Measurements from ENCODE around the gene APLNR.

The APLNR gene

DNA sequence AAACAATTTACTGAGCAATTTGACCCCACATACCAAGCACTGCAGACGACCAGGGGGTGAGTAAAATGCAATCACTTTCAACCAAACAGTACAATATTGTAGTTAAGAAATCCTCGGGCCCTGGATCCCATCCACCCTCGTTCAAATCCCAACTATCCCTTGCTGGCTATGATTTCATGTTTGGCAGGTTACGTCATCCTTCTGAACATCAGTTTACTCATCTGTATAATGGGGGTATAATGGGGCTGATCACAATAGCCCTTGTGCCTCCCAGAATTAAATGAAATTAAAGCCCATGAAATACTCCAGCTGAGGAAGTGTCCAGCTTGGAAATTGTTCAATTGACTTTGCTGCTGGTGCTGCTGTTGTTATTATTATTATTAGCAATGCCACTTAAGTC, 20.6 kb downstream of the APLNR start:
- no peak for DNase-seq (ENCODE audit: low spot score)

DNA sequence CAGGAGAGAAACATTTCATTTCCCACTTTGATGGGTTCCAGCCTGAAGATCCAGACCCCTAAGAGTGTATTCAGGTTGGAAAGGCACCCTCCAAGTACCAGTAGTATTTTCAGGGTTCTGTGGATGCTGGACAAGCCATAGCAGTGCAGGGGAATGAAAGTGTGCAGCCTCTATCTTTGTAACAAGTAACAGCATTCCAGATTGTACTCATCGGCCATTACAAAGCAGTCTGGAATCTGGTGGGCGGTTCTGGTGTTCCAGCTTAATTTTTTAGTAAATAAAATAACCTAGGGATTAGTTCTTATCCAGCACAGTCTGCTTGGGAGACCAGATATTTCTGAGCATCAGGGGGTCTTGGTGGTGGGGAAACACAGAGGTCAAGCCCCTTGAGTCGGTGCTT, 22.6 kb downstream of the APLNR start:
- no peak for DNase-seq (ENCODE audit: low spot score)

DNA sequence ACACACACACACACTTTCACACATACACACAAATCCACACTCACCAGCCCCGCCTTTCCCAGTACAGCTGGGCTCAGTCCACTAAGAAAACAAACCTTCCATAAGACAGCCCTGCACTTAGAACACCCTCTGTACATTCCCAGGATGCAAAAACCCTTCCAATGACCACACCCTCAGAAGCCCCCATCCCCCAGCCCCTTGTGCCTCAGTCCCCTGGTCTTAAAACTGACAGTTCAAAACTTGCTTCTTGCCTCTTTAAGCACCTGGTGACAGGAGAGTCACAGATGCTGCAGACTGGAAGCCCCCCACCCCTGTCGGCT, 23.0 kb downstream of the APLNR start:
- no peak for DNase-seq (ENCODE audit: low spot score)

DNA sequence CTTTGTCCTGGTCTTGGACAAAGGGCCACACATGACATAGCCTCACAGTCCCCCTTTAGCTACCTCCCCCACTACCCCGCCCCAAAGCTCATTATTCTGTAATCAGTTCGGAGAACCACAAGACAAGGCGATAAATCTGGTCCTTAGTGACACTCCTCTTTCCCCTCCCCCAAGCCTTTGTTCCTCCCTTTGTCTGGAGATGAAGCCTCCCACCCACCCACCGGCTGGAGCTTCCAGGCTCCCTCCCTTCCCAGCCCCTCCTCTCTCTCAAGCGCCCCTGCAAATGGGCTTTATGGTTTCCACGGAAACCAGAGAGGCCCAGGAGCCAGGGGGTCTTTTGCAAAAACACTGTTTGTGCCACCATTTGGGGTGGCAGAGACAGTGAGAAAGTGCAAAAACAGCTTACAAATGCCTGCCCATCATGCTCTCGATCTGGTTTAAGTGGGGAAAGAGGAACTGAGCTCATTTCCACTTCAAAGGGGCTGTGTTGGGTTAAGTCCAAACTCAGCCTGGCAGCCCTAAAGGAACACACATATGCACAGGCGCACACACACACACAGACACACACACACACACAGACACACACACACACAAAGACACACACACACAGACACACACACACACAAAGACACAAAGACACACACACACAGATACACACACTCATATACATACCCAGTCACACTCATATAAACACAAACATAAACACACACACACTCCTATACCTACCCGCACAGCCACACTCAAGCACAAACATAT, 23.5 kb downstream of the APLNR start:
- DNase-seq (ENCODE audit: low spot score) = no peak

DNA sequence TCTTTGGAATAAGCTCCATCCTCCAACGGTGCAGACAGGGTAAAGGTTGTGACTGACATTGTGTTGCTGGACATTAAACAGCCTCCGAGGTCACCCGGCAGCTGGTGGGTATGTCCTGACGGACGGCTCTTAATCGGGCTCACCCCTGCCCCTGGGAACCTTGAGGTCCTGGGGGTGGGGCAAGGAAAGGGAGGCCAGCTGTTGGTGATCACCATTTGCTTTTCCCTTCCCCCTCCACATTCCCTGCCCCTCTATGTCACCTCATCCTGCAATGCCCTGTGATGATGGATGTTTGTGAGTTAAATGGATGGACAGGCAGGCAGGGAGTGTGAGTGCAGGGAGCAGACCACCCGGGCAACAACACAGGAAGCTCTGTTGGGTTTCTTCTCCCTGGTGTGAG, 26.3 kb downstream of the APLNR start:
- no peak for DNase-seq (ENCODE audit: low spot score)

DNA sequence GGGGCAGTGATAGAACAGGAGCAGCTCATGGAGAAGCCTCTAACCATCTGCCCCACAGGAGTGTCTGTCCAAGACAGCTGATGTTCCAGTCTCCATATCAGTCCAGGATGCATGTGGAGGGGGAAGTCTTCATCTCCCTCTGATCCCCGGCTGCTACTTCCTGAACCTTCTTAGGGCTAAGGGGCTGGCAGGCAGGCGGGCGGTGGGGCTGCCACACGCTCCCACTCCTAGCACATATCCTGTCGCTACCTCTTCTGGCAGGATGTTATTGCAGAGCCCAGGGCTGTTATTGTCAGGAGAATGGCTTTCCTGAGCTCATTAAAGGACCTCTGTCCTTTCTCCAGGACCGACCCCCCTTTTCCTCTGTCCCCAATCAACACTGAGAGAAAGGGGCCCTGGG, 29.9 kb downstream of the APLNR start:
- DNase-seq (ENCODE audit: low spot score) = no peak

DNA sequence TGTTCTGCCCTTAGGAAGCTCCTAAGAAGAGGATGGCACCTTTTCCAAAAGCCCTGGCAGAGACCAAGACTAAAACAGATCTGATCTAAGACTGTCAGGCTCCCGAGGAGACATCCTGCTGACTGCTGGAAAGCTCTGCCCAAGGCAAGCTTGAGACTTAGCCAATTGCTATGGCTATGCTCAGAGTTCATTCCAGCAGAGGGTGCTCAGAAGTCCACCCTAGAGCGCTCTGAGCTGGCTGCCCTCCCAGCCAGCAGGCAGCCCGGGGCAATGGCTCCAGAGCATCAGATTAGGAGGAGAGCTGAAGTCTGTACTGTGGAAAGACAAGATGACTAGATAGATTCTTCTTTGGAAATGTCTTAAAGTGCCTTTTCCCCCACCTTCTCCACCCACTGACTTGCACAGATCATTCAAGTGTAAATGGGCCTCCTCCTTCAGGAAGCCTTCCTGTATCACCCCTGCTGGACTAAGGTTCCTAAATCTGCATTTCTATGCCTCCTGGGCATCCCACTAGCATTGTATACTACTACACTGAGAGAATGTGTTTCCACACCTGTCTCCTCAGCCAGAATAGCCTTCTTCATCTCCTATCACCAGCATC, 31.9 kb downstream of the APLNR start:
- DNase-seq (ENCODE audit: low spot score) = no peak

DNA sequence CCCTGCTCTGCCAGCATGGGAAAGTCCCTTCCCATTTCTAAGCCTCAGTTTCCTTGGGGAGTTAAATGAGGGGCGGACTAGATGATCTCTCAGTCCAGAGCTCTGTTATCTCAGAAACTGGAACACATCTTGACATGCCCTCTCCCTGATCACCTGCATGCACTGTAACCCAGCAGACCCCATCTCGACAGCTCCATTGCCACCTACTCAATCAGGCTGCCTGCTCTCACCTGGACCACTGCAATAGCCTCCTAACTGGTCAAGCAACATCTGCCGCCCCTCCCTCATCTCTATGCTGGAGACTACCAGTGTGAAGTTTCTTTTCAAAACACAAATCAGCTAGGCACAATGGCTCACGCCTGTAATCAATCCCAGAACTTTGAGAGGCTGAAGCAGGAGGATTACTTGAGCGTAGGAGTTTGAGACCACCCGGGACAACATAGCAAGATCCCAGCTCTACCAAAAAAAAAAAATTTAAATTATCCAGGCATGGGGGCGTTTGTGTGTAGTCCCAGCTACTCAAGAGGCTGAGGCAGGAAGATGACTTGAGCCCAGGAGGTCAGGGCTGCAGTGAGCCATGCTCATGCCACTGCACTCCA, 33.1 kb downstream of the APLNR start:
- no peak for DNase-seq (ENCODE audit: low spot score)

DNA sequence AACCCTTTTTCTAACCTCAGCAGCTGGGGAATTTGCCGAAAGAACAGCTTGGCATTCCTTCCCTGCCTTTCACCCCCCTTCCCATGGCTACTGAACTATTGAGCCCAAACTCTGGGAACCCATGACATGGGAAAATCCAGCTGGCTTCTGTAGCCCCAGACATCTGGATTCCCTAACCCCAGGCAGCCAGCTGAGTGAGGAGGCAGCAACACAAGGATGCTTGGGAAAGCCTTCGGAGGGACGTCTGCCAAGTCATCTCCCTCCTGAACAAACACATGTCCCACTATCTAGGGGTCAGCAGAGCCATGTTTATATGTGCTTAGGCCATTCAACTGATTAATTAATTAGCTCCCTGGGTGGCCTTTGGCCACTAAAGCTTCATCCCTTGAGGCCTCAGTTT, 33.7 kb downstream of the APLNR start:
- no peak for DNase-seq (ENCODE audit: low spot score)

DNA sequence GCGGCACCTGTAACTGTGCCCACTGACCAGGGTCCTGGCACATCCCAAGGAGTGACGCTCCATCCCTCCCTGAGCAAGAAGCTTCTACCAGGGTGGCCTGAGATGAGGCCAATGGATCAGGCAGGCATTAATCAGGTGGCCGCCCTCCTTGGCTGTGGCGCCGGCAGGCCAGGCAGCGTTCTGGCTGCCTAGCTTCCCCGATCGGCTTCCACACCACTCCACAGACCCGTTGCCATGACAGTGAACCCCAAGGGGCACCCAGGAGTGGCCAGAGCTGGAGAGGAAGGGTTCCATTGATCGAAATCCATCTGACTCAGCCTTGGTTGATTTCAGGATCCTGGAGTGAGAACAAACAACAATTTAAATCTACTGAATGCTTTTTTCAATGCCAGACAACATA, 34.8 kb downstream of the APLNR start:
- DNase-seq (ENCODE audit: low spot score) = no peak

DNA sequence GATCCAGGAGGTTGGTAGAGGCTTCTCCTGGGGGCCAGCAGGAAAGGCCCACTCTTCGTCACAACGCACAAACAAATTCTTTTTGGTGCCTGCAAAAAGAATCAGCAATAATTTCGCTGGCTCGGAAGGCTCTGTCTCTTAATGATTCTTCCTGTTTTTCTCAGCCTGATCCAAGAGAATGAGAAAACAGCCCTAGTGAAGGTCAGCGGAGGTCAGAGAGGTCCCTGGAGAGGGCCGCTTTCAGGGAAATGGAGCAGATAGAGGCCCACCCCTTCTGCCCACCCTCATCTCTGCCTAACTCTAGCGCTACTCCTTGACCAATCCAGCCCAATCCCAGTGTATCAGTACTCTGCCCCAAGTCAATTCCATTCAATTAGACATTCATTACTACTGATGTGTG, 36.1 kb downstream of the APLNR start:
- no peak for DNase-seq (ENCODE audit: low spot score)

DNA sequence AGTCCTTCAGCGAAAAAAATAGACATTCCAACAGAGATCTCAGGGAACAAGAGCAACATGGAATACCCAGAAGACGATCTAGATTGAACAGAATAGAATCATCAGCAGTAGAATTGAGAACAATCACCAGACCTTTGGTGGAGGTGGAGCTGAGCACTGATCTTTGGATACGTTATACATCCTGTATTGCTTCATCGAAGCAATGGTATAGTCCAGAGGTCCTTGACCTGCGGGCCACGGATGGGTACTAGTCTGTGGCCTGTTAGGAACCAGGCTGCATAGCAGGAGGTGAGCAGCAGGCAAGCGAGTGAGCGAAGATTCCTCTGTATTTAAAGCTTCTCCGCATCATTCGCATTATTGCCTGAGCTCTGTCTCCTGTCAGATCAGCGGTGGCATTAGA, 37.7 kb downstream of the APLNR start:
- DNase-seq (ENCODE audit: low spot score) = no peak

DNA sequence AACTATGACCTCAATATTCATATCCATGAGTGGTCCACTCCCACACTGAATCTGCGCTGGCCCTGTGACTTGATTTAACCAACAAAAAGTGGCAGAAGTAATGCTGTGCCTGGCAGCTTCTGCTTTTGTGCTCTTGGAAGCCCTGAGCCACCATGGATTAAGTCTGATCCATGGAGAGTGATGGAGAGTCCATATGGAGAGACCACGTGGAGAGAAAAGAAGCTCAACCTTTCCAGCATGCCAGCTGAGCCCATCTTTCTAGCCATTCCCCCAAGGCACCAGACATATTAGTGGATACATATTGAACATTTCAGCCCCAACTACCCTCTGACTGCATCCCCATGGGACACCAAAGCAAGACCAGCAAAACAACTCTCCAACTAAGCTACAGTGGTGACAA, 39.3 kb downstream of the APLNR start:
- DNase-seq (ENCODE audit: low spot score) = no peak

DNA sequence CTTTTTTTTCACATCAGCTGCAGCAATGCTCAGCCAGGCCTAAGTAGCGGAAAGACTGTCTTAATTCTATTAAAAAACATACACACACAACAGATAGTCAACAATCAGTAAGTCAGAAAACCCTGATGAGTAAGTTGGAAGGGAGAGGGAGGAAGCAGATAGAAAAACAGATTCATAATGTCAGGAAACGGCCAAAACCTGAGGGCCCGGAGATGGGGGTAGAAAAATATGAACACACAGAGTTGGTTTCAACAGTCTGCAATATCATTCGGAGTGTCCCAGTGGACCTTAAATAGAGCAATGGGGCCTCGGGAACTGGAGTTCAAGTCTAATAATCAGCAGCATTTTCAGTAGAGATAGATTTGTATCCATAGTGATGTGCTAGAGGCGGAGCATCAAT, 40.5 kb downstream of the APLNR start:
- DNase-seq (ENCODE audit: low spot score) = no peak

DNA sequence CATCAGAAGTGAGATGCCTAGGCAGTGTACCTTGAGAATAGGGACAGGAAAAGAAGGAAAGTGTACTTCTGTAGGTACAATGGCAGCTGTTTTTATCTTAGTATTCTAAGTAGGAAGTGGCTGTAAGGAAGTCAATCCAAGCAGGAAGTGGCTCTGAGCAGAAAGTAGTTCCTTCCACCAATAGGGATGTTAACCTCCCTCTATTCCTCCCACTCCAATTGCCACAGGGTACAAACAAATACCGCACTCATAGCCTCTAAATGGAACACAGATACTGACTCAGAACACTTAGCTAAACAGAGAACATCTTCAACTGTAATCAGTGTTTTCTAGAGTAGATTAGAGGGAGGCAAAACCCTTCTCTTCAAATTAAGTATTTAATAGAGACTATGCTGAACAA, 44.7 kb downstream of the APLNR start:
- no peak for DNase-seq (ENCODE audit: low spot score)

DNA sequence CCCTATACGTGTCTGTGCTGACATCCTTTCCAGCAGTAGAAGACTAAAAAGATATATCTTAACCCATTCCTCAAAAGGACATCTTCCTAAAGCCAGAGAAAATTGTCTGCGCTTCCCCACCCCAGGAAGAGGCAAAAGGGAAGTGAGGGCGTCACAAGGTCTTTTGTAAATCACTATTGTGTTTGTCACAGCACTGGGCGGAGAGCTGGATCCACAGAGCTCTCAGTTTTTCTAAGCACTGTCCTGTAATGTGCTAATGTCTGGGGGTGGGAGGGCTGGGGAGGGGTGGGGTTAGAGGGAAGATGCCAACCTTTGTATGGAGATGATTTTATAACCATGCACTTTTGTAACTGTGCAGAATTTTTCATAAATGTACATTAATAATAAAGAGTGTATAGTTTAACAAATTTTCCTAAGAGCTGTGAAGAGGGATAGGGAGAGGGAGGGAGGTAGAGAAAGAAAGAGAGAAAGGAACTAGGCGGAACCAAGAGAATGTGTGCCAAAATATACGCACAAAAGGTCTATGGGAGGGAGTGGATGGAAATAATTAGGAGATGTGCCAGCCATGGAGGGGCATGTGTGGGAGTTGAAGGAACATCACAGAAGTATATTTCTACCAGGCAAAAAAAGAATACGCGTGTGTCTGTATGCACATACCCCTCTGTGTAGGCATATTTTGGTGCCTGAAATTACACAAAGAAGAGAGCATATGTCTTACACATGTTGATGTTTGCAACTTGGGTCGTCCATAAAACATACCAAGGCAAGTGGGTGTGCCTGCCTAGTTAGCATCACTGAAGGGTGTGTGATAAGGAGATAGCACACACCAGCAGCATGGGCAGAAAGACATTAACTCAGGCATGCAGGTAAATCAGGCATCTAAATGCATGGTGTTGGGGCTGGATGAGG, 45.5 kb downstream of the APLNR start:
- no peak for DNase-seq (ENCODE audit: low spot score)

DNA sequence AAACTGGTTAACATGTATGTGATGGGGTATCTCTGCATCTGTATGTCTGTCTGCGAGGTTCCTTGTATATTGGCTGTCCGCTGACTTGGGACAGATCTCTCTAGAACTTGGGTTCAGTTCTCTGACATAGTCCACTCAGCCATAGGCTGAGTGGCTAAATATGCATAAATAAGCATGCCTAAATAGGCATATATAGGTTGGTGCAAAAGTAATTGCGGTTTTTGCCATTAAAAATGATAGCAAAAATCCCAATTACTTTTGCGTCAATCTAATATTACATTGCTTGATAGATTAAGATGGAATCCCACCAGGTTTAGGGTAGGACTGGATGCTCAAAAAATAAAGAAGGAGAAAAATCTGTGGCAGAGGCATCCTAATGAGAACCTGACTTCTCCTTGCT, 46.5 kb downstream of the APLNR start:
- no peak for DNase-seq (ENCODE audit: low spot score)
